ENCODE data around the gene CNTRL.
A peak's percentile ranks its signal among the peaks of the same experiment; 100 is the strongest.
"Not testable (repeated sequence)": the region's sequence is repeated elsewhere in the genome, so short reads cannot be mapped to it uniquely, and the experiment has no call there.

Gene CNTRL

GRCh38 chr9:121071370-121071755 is 3.4 kb upstream of the CNTRL start:
- DNase-seq: no peak

- no peak for DNase-seq
Observed at GRCh38 chr9:121071756-121072421, 2.9 kb upstream of the CNTRL start.

GRCh38 chr9:121073038-121073437 is 1.7 kb upstream of the CNTRL start:
- DNase-seq: no peak

- DNase-seq: no peak
Observed at GRCh38 chr9:121075251-121076036, 689 bp downstream of the CNTRL start.

- no peak for DNase-seq
Observed at GRCh38 chr9:121082075-121082474, 7.3 kb downstream of the CNTRL start.

- DNase-seq: no peak
Observed at GRCh38 chr9:121085661-121086060, 10.9 kb downstream of the CNTRL start.

- DNase-seq: no peak
Observed at GRCh38 chr9:121088576-121088975, 13.8 kb downstream of the CNTRL start.

- not testable (repeated sequence) for DNase-seq
Observed at GRCh38 chr9:121090743-121091142, 16.0 kb downstream of the CNTRL start.

- DNase-seq: no peak
Observed at GRCh38 chr9:121095057-121095456, 20.3 kb downstream of the CNTRL start.

- DNase-seq: no peak
Observed at GRCh38 chr9:121098567-121099198, 23.9 kb downstream of the CNTRL start.

- not testable (repeated sequence) for DNase-seq
Observed at GRCh38 chr9:121104054-121104453, 29.3 kb downstream of the CNTRL start.

GRCh38 chr9:121105531-121105930 is 30.8 kb downstream of the CNTRL start:
- DNase-seq: no peak

- no peak for DNase-seq
Observed at GRCh38 chr9:121107029-121107428, 32.3 kb downstream of the CNTRL start.

GRCh38 chr9:121107881-121108280 is 33.1 kb downstream of the CNTRL start:
- no peak for DNase-seq

- no peak for DNase-seq
Observed at GRCh38 chr9:121115466-121115865, 40.7 kb downstream of the CNTRL start.

- no peak for DNase-seq
Observed at GRCh38 chr9:121118266-121118665, 43.5 kb downstream of the CNTRL start.

GRCh38 chr9:121120386-121120785 is 45.6 kb downstream of the CNTRL start:
- no peak for DNase-seq

GRCh38 chr9:121121582-121122087 is 46.9 kb downstream of the CNTRL start:
- peak; percentile 90 to 93 for DNase-seq

- DNase-seq: no peak
Observed at GRCh38 chr9:121122246-121123032, 47.7 kb downstream of the CNTRL start.

GRCh38 chr9:121123816-121124535 is 49.2 kb downstream of the CNTRL start:
- no peak for DNase-seq

- no peak for DNase-seq
Observed at GRCh38 chr9:121125590-121125989, 50.8 kb downstream of the CNTRL start.

GRCh38 chr9:121129384-121129783 is 54.6 kb downstream of the CNTRL start:
- DNase-seq: not testable (repeated sequence)
